ENCODE data around the gene KLHL21.

DNA sequence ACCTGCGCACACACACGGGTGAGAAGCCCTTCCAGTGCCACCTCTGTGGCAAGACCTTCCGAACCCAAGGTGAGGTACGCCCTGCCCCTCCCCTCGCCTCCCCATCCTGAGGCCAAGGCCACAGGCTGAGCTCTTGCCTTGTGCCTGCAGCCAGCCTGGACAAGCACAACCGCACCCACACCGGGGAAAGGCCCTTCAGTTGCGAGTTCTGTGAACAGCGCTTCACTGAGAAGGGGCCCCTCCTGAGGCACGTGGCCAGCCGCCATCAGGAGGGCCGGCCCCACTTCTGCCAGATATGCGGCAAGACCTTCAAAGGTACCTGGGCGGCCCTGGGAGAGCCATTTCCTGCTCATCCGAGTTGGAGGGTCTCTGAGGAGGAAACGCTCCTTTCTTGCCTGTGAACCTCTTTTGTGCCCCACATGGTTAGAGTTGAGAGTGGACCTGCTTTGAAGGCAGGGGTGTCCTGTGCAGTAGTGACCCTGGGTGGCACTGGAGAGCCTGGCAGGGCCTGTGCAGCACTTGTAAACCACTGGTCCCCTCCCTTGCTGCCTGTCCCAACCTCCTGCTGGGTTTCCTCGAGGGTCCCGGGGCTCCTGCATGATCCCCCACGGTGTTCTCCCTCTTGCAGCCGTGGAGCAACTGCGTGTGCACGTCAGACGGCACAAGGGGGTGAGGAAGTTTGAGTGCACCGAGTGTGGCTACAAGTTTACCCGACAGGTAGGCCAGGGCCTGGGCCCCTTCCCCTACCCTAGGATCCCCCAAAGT, 14.4 kb downstream of the KLHL21 start:
- TF ChIP-seq, protein P1, sequence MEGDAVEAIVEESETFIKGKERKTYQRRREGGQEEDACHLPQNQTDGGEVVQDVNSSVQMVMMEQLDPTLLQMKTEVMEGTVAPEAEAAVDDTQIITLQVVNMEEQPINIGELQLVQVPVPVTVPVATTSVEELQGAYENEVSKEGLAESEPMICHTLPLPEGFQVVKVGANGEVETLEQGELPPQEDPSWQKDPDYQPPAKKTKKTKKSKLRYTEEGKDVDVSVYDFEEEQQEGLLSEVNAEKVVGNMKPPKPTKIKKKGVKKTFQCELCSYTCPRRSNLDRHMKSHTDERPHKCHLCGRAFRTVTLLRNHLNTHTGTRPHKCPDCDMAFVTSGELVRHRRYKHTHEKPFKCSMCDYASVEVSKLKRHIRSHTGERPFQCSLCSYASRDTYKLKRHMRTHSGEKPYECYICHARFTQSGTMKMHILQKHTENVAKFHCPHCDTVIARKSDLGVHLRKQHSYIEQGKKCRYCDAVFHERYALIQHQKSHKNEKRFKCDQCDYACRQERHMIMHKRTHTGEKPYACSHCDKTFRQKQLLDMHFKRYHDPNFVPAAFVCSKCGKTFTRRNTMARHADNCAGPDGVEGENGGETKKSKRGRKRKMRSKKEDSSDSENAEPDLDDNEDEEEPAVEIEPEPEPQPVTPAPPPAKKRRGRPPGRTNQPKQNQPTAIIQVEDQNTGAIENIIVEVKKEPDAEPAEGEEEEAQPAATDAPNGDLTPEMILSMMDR (IDR thresholded peaks at IDR 0.05) = no peak
- no peak for TF ChIP-seq POLR2A (IDR thresholded peaks at IDR 0.05)
